ENCODE results near the gene MYH16.
"Not testable (repeated sequence)": the region's sequence is repeated elsewhere in the genome, so short reads cannot be mapped to it uniquely, and the experiment has no call there.

The MYH16 gene

GRCh38 chr7:99272476-99273045 lies at the start of gene MYH16:
TSS of gene MYH16 (plus strand) at chr7:99272839.
- no peak for DNase-seq (ENCODE audit: low spot score)

GRCh38 chr7:99224263-99224898 lies 48.3 kb upstream of the MYH16 start:
- DNase-seq (ENCODE audit: low spot score): not testable (repeated sequence)

- no peak for DNase-seq (ENCODE audit: low spot score)
These were observed 47.8 kb upstream of the MYH16 start for GRCh38 chr7:99224899-99225265.

- no peak for DNase-seq (ENCODE audit: low spot score)
These were observed 43.4 kb upstream of the MYH16 start for GRCh38 chr7:99229234-99229633.

GRCh38 chr7:99232082-99232770 lies 40.4 kb upstream of the MYH16 start:
- no peak for DNase-seq (ENCODE audit: low spot score)

- not testable (repeated sequence) for DNase-seq (ENCODE audit: low spot score)
These were observed 39.7 kb upstream of the MYH16 start for GRCh38 chr7:99232955-99233354.

GRCh38 chr7:99234185-99234584 lies 38.5 kb upstream of the MYH16 start:
- no peak for DNase-seq (ENCODE audit: low spot score)

- no peak for DNase-seq (ENCODE audit: low spot score)
These were observed 36.7 kb upstream of the MYH16 start for GRCh38 chr7:99235925-99236324.

- DNase-seq (ENCODE audit: low spot score): not testable (repeated sequence)
These were observed 34.8 kb upstream of the MYH16 start for GRCh38 chr7:99237876-99238275.

- no peak for DNase-seq (ENCODE audit: low spot score)
These were observed 33.9 kb upstream of the MYH16 start for GRCh38 chr7:99238558-99239341.

- DNase-seq (ENCODE audit: low spot score): no peak
These were observed 30.0 kb upstream of the MYH16 start for GRCh38 chr7:99242682-99243081.

GRCh38 chr7:99243751-99244337 lies 28.8 kb upstream of the MYH16 start:
- no peak for DNase-seq (ENCODE audit: low spot score)

- DNase-seq (ENCODE audit: low spot score): peak; percentile 68
These were observed 27.7 kb upstream of the MYH16 start for GRCh38 chr7:99244939-99245338.

- no peak for DNase-seq (ENCODE audit: low spot score)
These were observed 24.1 kb upstream of the MYH16 start for GRCh38 chr7:99248391-99249095.

GRCh38 chr7:99249985-99250575 lies 22.6 kb upstream of the MYH16 start:
- no peak for DNase-seq (ENCODE audit: low spot score)

GRCh38 chr7:99252166-99252895 lies 20.3 kb upstream of the MYH16 start:
- no peak for DNase-seq (ENCODE audit: low spot score)

- no peak for DNase-seq (ENCODE audit: low spot score)
These were observed 19.3 kb upstream of the MYH16 start for GRCh38 chr7:99253369-99253768.

- DNase-seq (ENCODE audit: low spot score): no peak
These were observed 18.2 kb upstream of the MYH16 start for GRCh38 chr7:99254390-99254789.

GRCh38 chr7:99255463-99255862 lies 17.2 kb upstream of the MYH16 start:
- no peak for DNase-seq (ENCODE audit: low spot score)

GRCh38 chr7:99257065-99257464 lies 15.6 kb upstream of the MYH16 start:
- DNase-seq (ENCODE audit: low spot score): no peak

- DNase-seq (ENCODE audit: low spot score): no peak
These were observed 15.0 kb upstream of the MYH16 start for GRCh38 chr7:99257675-99258074.
